H9 (cell line): ENCODE data around the gene KIRREL3. TPM values are rescaled to one million over a fixed set of nuclear protein-coding genes. Genes with fewer than 3 reads are reported as not detected.

Experiments used
- DNase-seq: peaks from one replicate; pipeline ENCODE4 v3.0.0-alpha.2; 2017
- H2AFZ ChIP-seq: one replicate; pipeline ENCODE4 v1.6.1; 2013; ENCODE audit warnings: mild to moderate bottlenecking, low read length, control low read depth, moderate library complexity
- H2AK5ac ChIP-seq: 2 replicates; pipeline ENCODE4 v1.6.1; 2013; ENCODE audit warnings: low read length, control low read depth, mixed read lengths; ENCODE audit not compliant: insufficient read length
- H2BK120ac ChIP-seq: one replicate; pipeline ENCODE4 v1.6.1; 2013; ENCODE audit warnings: low read depth, mild to moderate bottlenecking, low read length, control low read depth, inconsistent platforms; ENCODE audit not compliant: poor library complexity, severe bottlenecking
- H2BK12ac ChIP-seq: 2 replicates; pipeline ENCODE4 v1.6.1; 2013; ENCODE audit warnings: low read length, control low read depth, mixed read lengths, low read depth; ENCODE audit not compliant: insufficient read length
- H2BK15ac ChIP-seq: 2 replicates; pipeline ENCODE4 v1.6.1; 2013; ENCODE audit warnings: low read depth, low read length, control low read depth
- H2BK20ac ChIP-seq: one replicate; pipeline ENCODE4 v1.6.1; 2013; ENCODE audit warnings: low read depth, mild to moderate bottlenecking, low read length, control low read depth, inconsistent platforms; ENCODE audit not compliant: poor library complexity, severe bottlenecking
- H2BK5ac ChIP-seq: 2 replicates; pipeline ENCODE4 v1.6.1; 2013; ENCODE audit warnings: low read length, control low read depth, mixed read lengths; ENCODE audit not compliant: insufficient read length
- H3K14ac ChIP-seq: 2 replicates; pipeline ENCODE4 v1.6.1; 2013; ENCODE audit warnings: low read length, control low read depth; ENCODE audit not compliant: insufficient read depth
- H3K18ac ChIP-seq: 2 replicates; pipeline ENCODE4 v1.6.1; 2013; ENCODE audit warnings: low read depth, mild to moderate bottlenecking, mixed read lengths, low read length, control low read depth; ENCODE audit not compliant: insufficient read length
- H3K23ac ChIP-seq: 2 replicates; pipeline ENCODE4 v1.6.1; 2013; ENCODE audit warnings: low read length, control low read depth, mixed read lengths, low read depth; ENCODE audit not compliant: insufficient read length
- H3K23me2 ChIP-seq: 2 replicates; pipeline ENCODE4 v1.6.1; 2013; ENCODE audit warnings: low read depth, mild to moderate bottlenecking, mixed read lengths, low read length, control low read depth; ENCODE audit not compliant: insufficient read length, poor library complexity, severe bottlenecking
- H3K27ac ChIP-seq: 2 replicates; pipeline ENCODE4 v1.5.1; 2013; ENCODE audit warnings: low read length, control low read depth, mixed read lengths, low read depth; ENCODE audit not compliant: insufficient read length
- H3K27me3 ChIP-seq: 2 replicates; pipeline ENCODE4 v1.6.1; 2013; ENCODE audit warnings: low read length, control low read depth, inconsistent platforms; ENCODE audit not compliant: insufficient read depth
- H3K4ac ChIP-seq: 2 replicates; pipeline ENCODE4 v1.6.1; 2013; ENCODE audit warnings: low read depth, mild to moderate bottlenecking, control low read depth, inconsistent platforms, low read length, moderate library complexity
- H3K4me1 ChIP-seq: 2 replicates; pipeline ENCODE4 v1.6.1; 2013; ENCODE audit warnings: low read length, control low read depth, inconsistent platforms; ENCODE audit not compliant: insufficient read depth
- H3K4me2 ChIP-seq: 2 replicates; pipeline ENCODE4 v1.6.1; 2013; ENCODE audit warnings: low read length, control low read depth, mixed read lengths; ENCODE audit not compliant: insufficient read length, insufficient read depth
- H3K56ac ChIP-seq: 2 replicates; pipeline ENCODE4 v1.6.1; 2013; ENCODE audit warnings: low read depth, mild to moderate bottlenecking, mixed read lengths, low read length, control low read depth; ENCODE audit not compliant: insufficient read length
- H3K79me1 ChIP-seq: 2 replicates; pipeline ENCODE4 v1.6.1; 2013; ENCODE audit warnings: low read depth, mild to moderate bottlenecking, moderate library complexity, low read length, control low read depth, inconsistent platforms; ENCODE audit not compliant: insufficient read depth, poor library complexity, severe bottlenecking
- H3K79me2 ChIP-seq: 2 replicates; pipeline ENCODE4 v1.6.1; 2013; ENCODE audit warnings: low read length, control low read depth, inconsistent platforms; ENCODE audit not compliant: insufficient read depth
- H3K9ac ChIP-seq: 2 replicates; pipeline ENCODE4 v1.6.1; 2013; ENCODE audit warnings: low read length, control low read depth, mixed read lengths; ENCODE audit not compliant: insufficient read length; ENCODE audit errors: extremely low read depth
- H3K9me3 ChIP-seq: one replicate; pipeline ENCODE4 v1.6.1; 2013; ENCODE audit warnings: low read depth, low read length, inconsistent platforms; ENCODE audit not compliant: control insufficient read depth
- H3T11ph ChIP-seq: one replicate; pipeline ENCODE4 v1.6.1; 2013; ENCODE audit warnings: mild to moderate bottlenecking, low read length, control low read depth, inconsistent platforms
- H4K20me1 ChIP-seq: one replicate; pipeline ENCODE4 v1.6.1; 2013; ENCODE audit not compliant: control insufficient read depth, insufficient read length, insufficient read depth
- H4K5ac ChIP-seq: 2 replicates; pipeline ENCODE4 v1.6.1; 2013; ENCODE audit warnings: low read depth, mild to moderate bottlenecking, mixed read lengths, low read length, control low read depth; ENCODE audit not compliant: insufficient read length
- H4K8ac ChIP-seq: replicated peaks from 2 replicates; pipeline ENCODE4 v1.6.1; 2013; ENCODE audit warnings: low read length, control low read depth, mixed read lengths, low read depth; ENCODE audit not compliant: insufficient read length
- H4K91ac ChIP-seq: 2 replicates; pipeline ENCODE4 v1.6.1; 2013; ENCODE audit warnings: low read depth, mild to moderate bottlenecking, moderate library complexity, mixed read lengths, low read length, control low read depth; ENCODE audit not compliant: insufficient read length
- H3K27ac Mint-ChIP-seq, 3 experiments: 2 replicates in 2 of 3; 3 replicates in 1 of 3; pipeline ENCODE4 v1.8.0; 2020 to 2021; ENCODE audit warnings: mixed read lengths in 3 of 3, mild to moderate bottlenecking in 1 of 3, moderate library complexity in 1 of 3
- H3K27me3 Mint-ChIP-seq: 2 replicates; pipeline ENCODE4 v1.8.0; 2021; ENCODE audit warnings: low read depth, mild to moderate bottlenecking, moderate library complexity, mixed read lengths
- H3K36me3 Mint-ChIP-seq, 3 experiments: 2 replicates in 2 of 3; 3 replicates in 1 of 3; pipeline ENCODE4 v1.8.0; 2020 to 2021; ENCODE audit warnings: low read depth in 3 of 3, mixed read lengths in 3 of 3; ENCODE audit not compliant: insufficient read depth in 1 of 3
- H3K4me1 Mint-ChIP-seq, 2 experiments: 2 replicates each; pipeline ENCODE4 v1.8.0; 2020; ENCODE audit warnings: mixed read lengths in 2 of 2
- H3K4me3 Mint-ChIP-seq, 2 experiments: 2 replicates in 1 of 2; 3 replicates in 1 of 2; pipeline ENCODE4 v1.8.0; 2020 to 2021; ENCODE audit warnings: mild to moderate bottlenecking in 2 of 2, mixed read lengths in 2 of 2, moderate library complexity in 1 of 2
- H3K9me3 Mint-ChIP-seq, 2 experiments: 2 replicates in 1 of 2; 3 replicates in 1 of 2; pipeline ENCODE4 v1.8.0; 2020; ENCODE audit warnings: mild to moderate bottlenecking in 2 of 2, mixed read lengths in 2 of 2, moderate library complexity in 1 of 2
- CTCF ChIP-seq: fragments of 200-600 bp; sonication (generic); conservative IDR thresholded peaks from 3 replicates; pipeline ENCODE4 v1.8.0; 2021; ENCODE audit warnings: antibody characterized with exemption, mild to moderate bottlenecking
- WGBS: extraction: QIAGEN DNeasy Blood & Tissue Kit; methylation state at CpG from one replicate; pipeline ENCODE4 v1.1.7; 2013; ENCODE audit warnings: missing lambda C conversion rate, low lambda C conversion rate, mixed read lengths; ENCODE audit not compliant: insufficient read length; ENCODE audit errors: extremely low coverage; 5-methylcytosine and 5-hydroxymethylcytosine counted together
- total RNA-seq: library from RNA; stranded (reverse); gene quantifications from 2 replicates; pipeline ENCODE4 v1.2.1, GENCODE V29; 2021

The KIRREL3 gene
- total RNA-seq, 1 experiment from 2014 or later = 0.17 TPM

- Histone ChIP-seq H3K9ac (no peak overlapping the region), H2BK12ac (no peak overlapping the region), H3T11ph (no peak overlapping the region), H3K18ac (no peak overlapping the region), H3K4ac (no peak overlapping the region), H2BK20ac (no peak overlapping the region), H3K27ac (no peak overlapping the region), H3K79me1 (no peaks in the 10 kb centered on the region), H2AFZ (no peak overlapping the region), H3K79me2 (no peaks in the 10 kb centered on the region), H3K14ac (no peak overlapping the region), H2BK5ac (no peak overlapping the region), H3K27me3 (no peaks in the 10 kb centered on the region), H3K23ac (no peak overlapping the region), H2AK5ac (no peak overlapping the region), H2BK15ac (no peak overlapping the region), H3K56ac (no peak overlapping the region), H3K4me1 (no peaks in the 10 kb centered on the region), H4K91ac (no peak overlapping the region), H2BK120ac (no peak overlapping the region), H4K5ac (no peak overlapping the region), H3K4me2 (no peak overlapping the region), H4K20me1 (no peaks in the 10 kb centered on the region), H4K8ac (no peak overlapping the region), H3K9me3 (no peaks in the 10 kb centered on the region), H3K23me2 (no peaks in the 10 kb centered on the region)
- TF ChIP-seq CTCF = no peak
- no CpG with 5 or more reads among the region's 1 CpG for WGBS
- no peak for DNase-seq
- peaks cover 0 to 8% of the 10 kb centered on the region in 2 experiments; a peak in 1 of 4 replicates for H3K4me1 Mint-ChIP-seq
- H3K36me3 Mint-ChIP-seq = no peaks in the 10 kb centered on the region
- H3K9me3 Mint-ChIP-seq = no peaks in the 10 kb centered on the region
- H3K4me3 Mint-ChIP-seq = no peak overlapping the region
- no peak overlapping the region; a peak in 1 of 7 replicates for H3K27ac Mint-ChIP-seq
- peaks cover 7% of the 10 kb centered on the region for H3K27me3 Mint-ChIP-seq
These were observed 327.3 kb downstream of the KIRREL3 start for GRCh38 chr11:126673319-126673718.
